ENCODE results near the gene ITPKC.

DNA sequence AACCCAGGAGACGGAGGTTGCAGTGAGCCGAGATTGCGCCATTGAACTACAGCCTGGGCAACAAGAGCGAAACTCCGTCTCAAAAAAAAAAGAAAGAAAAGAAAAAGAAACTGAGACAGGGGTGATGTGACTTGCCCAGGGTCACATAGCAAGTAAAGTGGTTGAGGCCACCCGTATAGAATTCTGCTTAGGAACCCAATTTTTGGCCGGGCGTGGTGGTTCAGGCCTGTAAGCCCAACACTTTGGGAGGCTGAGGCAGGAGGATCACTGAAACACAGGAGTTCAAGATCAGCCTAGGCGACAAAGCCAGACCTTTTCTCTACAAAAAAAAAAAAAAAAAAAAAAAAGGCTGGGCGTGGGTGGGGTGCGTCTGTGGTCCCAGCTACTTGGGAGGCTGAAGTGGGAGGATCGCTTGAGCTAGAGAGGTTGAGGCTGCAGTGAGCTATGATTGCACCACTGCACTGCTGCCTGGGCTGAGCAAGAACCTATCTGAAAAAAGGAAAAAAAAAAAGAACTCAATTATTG, 35.4 kb downstream of the ITPKC start:
- no peak for TF ChIP-seq POLR2A (IDR thresholded peaks at IDR 0.05; ENCODE audit: low read depth, low read length)
- no peak for TF ChIP-seq POLR2AphosphoS5 (IDR thresholded peaks at IDR 0.05; ENCODE audit: low read depth, low read length)
- TF ChIP-seq TAF1 (IDR thresholded peaks at IDR 0.05; ENCODE audit: borderline replicate concordance, low read depth, low read length): no peak

All from GM12892 (cell line).